ENCODE measurements around the gene PROKR2. TPM values are rescaled to one million over a fixed set of nuclear protein-coding genes. Genes with fewer than 3 reads are reported as not detected.

PROKR2 gene
- total and polyA plus RNA-seq, 4 donors = not detected

DNA sequence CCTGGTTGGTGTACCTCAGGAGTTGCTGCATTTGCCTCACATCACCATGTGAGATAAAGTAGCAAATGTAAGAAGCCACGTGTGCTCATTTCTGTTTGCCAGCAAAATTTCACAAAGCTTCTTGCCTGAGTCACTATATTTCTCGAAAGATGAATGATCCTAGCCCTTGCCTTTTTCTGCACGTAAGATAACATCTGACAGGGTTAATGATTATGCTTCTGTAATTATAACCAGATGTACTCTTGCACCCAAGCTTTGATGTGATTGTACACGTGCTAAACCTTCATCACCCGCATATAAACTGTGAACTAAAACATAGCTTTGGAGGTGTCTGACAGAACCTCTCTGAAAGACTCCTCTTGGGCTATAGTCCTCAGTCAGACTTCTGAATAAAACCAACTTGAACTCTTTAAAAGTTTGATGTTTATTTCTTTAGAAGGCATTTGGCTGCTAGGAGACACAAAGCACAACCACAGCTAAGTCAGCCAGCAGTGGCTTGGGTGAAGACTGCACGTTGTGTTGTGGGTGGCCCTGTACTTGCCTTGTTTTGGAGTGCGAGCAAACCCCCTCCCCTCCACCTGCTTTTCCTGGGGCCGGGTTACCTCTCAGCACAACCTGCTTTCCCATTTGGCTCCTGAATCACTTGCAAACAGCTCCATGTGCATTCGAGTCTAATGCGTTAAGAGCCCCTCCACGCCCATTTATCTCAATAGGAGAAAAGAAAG lies 19.3 kb downstream of the PROKR2 start:
- no peaks in the 10 kb centered on the region for H3K4me1 ChIP-seq (ENCODE audit: control insufficient read depth in 4 of 4, insufficient read depth in 4 of 4, low read length in 3 of 4)
- H3K4me3 ChIP-seq (ENCODE audit: low read depth in 1 of 3, low read length in 3 of 3) = no peak overlapping the region
- no peak overlapping the region for H3K27ac ChIP-seq (ENCODE audit: low read depth in 1 of 2, low read length in 2 of 2)
- H3K9ac ChIP-seq (ENCODE audit: low read depth in 1 of 2, low read length in 2 of 2) = no peak overlapping the region
- WGBS = 34% methylated on average over 11 of the region's 11 CpGs
- no peak for DNase-seq (ENCODE audit: low spot score)
- no peaks in the 10 kb centered on the region for H3K36me3 ChIP-seq (ENCODE audit: control insufficient read depth in 4 of 4, insufficient read depth in 3 of 4, low read depth in 1 of 4, low read length in 3 of 4)
- H3K27me3 ChIP-seq (ENCODE audit: control insufficient read depth in 4 of 4, insufficient read depth in 4 of 4, low read length in 3 of 4) = peaks cover 0 to 4% (median 1%) of the 10 kb centered on the region in 4 donors
- TF ChIP-seq TAF1 (conservative IDR thresholded peaks at IDR 0.05) = no peak
- no peak for TF ChIP-seq HNF4G (IDR thresholded peaks at IDR 0.05)
- no peak for TF ChIP-seq RAD21 (IDR thresholded peaks at IDR 0.05)
- peaks cover 0 to 8% (median under 1%) of the 10 kb centered on the region in 4 donors for H3K9me3 ChIP-seq (ENCODE audit: control insufficient read depth in 4 of 4, low read length in 3 of 4)

DNA sequence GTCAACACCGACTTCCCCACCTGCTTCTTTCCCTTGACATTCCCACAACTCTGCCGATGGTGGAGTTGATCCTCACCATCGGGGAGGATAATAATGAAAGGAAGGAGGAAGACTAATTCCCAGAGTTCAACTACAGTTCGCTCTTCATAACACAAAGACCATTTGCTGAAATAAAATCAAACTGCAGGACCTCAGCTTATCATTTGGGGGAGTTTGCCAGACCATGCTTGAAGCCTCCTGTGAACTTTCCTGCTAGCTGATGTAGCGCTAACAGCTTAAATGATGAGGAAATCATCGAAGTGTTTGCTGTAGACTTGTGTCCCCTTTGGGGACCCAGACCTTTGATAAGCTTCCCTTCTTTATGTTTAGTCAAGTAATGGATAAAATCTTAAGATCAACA lies 26.2 kb downstream of the PROKR2 start:
- DNase-seq (ENCODE audit: low spot score) = no peak
- Histone ChIP-seq H3K4me1 (ENCODE audit: control insufficient read depth in 4 of 4, insufficient read depth in 4 of 4, low read length in 3 of 4) (no peaks in the 10 kb centered on the region), H3K27me3 (ENCODE audit: control insufficient read depth in 4 of 4, insufficient read depth in 4 of 4, low read length in 3 of 4) (peaks cover 0 to 6% (median 3%) of the 10 kb centered on the region in 4 donors), H3K27ac (ENCODE audit: low read depth in 1 of 2, low read length in 2 of 2) (no peak overlapping the region), H3K36me3 (ENCODE audit: control insufficient read depth in 4 of 4, insufficient read depth in 3 of 4, low read depth in 1 of 4, low read length in 3 of 4) (no peaks in the 10 kb centered on the region), H3K9me3 (ENCODE audit: control insufficient read depth in 4 of 4, low read length in 3 of 4) (no peaks in the 10 kb centered on the region), H3K9ac (ENCODE audit: low read depth in 1 of 2, low read length in 2 of 2) (no peak overlapping the region), H3K4me3 (ENCODE audit: low read depth in 1 of 3, low read length in 3 of 3) (no peak overlapping the region)
- TF ChIP-seq YY1 (IDR thresholded peaks at IDR 0.05) (no peak), GABPA (IDR thresholded peaks at IDR 0.05 in 1 of 2, conservative IDR thresholded peaks at IDR 0.05 in 1 of 2) (no peak), SP1 (IDR thresholded peaks at IDR 0.05) (no peak), NR2F2 (IDR thresholded peaks at IDR 0.05) (no peak), TAF1 (conservative IDR thresholded peaks at IDR 0.05) (no peak), FOXA1 (IDR thresholded peaks at IDR 0.05) (no peak), HNF4A (conservative IDR thresholded peaks at IDR 0.05) (no peak), JUND (IDR thresholded peaks at IDR 0.05) (no peak)
- TF ChIP-seq, protein P1, sequence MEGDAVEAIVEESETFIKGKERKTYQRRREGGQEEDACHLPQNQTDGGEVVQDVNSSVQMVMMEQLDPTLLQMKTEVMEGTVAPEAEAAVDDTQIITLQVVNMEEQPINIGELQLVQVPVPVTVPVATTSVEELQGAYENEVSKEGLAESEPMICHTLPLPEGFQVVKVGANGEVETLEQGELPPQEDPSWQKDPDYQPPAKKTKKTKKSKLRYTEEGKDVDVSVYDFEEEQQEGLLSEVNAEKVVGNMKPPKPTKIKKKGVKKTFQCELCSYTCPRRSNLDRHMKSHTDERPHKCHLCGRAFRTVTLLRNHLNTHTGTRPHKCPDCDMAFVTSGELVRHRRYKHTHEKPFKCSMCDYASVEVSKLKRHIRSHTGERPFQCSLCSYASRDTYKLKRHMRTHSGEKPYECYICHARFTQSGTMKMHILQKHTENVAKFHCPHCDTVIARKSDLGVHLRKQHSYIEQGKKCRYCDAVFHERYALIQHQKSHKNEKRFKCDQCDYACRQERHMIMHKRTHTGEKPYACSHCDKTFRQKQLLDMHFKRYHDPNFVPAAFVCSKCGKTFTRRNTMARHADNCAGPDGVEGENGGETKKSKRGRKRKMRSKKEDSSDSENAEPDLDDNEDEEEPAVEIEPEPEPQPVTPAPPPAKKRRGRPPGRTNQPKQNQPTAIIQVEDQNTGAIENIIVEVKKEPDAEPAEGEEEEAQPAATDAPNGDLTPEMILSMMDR (IDR thresholded peaks at IDR 0.05; ENCODE audit: low read depth, low read length, missing input control) = no peak
- 79% methylated on average over 6 of the region's 6 CpGs for whole genome bisulfite sequencing

DNA sequence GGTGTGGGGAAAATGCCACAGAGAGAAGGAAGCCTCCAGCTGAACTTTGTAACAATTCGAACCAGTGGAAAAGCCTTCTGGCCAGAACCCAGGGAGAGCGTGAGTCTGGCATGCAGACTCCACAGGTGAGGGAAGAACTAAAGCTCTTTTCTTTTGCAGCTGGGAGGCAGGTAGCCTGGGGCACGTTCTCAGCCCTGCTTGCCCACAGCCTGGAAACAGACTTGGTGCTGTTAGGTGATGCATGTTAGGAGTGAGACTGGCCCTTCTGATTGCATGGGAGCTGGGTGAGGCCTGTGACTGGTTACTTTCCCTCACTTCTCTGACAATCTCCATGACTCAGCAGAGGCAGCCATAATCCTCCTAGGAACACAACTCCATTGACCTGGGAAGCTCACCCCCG lies 34.2 kb downstream of the PROKR2 start:
- WGBS = 66% methylated on average over 4 of the region's 4 CpGs
- H3K27me3 ChIP-seq (ENCODE audit: control insufficient read depth in 4 of 4, insufficient read depth in 4 of 4, low read length in 3 of 4) = peaks cover 0 to 5% (median 0%) of the 10 kb centered on the region in 4 donors

DNA sequence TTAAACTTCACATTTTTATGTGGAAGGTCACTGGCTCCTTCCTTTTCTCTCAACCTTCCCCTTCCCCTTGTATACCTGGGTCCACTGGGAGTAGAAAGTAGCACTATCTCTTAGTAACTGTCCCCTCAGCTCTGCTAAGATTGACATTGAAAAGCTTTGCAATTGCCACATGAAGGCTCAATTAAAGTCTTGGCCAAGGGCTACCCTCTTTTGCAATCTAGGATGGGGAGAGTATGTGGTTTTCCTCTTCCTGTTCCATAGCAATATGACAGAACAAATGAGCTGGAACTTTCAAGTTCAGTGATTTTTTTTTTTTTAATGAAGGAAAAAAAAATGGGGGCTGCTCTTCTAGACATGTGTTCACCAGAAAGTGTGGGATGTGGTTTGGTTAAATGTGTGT lies 37.1 kb downstream of the PROKR2 start:
- H3K4me1 ChIP-seq (ENCODE audit: control insufficient read depth in 4 of 4, insufficient read depth in 4 of 4, low read length in 3 of 4) = no peaks in the 10 kb centered on the region
- no peak overlapping the region for H3K9ac ChIP-seq (ENCODE audit: low read depth in 1 of 2, low read length in 2 of 2)
- DNase-seq (ENCODE audit: low spot score) = no peak
- TF ChIP-seq, protein P2, sequence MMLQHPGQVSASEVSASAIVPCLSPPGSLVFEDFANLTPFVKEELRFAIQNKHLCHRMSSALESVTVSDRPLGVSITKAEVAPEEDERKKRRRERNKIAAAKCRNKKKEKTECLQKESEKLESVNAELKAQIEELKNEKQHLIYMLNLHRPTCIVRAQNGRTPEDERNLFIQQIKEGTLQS (IDR thresholded peaks at IDR 0.05) = no peak
- TF ChIP-seq, protein P3, sequence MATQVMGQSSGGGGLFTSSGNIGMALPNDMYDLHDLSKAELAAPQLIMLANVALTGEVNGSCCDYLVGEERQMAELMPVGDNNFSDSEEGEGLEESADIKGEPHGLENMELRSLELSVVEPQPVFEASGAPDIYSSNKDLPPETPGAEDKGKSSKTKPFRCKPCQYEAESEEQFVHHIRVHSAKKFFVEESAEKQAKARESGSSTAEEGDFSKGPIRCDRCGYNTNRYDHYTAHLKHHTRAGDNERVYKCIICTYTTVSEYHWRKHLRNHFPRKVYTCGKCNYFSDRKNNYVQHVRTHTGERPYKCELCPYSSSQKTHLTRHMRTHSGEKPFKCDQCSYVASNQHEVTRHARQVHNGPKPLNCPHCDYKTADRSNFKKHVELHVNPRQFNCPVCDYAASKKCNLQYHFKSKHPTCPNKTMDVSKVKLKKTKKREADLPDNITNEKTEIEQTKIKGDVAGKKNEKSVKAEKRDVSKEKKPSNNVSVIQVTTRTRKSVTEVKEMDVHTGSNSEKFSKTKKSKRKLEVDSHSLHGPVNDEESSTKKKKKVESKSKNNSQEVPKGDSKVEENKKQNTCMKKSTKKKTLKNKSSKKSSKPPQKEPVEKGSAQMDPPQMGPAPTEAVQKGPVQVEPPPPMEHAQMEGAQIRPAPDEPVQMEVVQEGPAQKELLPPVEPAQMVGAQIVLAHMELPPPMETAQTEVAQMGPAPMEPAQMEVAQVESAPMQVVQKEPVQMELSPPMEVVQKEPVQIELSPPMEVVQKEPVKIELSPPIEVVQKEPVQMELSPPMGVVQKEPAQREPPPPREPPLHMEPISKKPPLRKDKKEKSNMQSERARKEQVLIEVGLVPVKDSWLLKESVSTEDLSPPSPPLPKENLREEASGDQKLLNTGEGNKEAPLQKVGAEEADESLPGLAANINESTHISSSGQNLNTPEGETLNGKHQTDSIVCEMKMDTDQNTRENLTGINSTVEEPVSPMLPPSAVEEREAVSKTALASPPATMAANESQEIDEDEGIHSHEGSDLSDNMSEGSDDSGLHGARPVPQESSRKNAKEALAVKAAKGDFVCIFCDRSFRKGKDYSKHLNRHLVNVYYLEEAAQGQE (IDR thresholded peaks at IDR 0.05) = no peak
- TF ChIP-seq FOXA1 (IDR thresholded peaks at IDR 0.05) = no peak
- TF ChIP-seq TAF1 (conservative IDR thresholded peaks at IDR 0.05) = no peak
- peaks cover 0 to 10% (median 0%) of the 10 kb centered on the region in 4 donors for H3K27me3 ChIP-seq (ENCODE audit: control insufficient read depth in 4 of 4, insufficient read depth in 4 of 4, low read length in 3 of 4)
- H3K4me3 ChIP-seq (ENCODE audit: low read depth in 1 of 3, low read length in 3 of 3) = no peak overlapping the region
- no peaks in the 10 kb centered on the region for H3K36me3 ChIP-seq (ENCODE audit: control insufficient read depth in 4 of 4, insufficient read depth in 3 of 4, low read depth in 1 of 4, low read length in 3 of 4)
- no peak overlapping the region for H3K27ac ChIP-seq (ENCODE audit: low read depth in 1 of 2, low read length in 2 of 2)
- peaks cover 0 to 3% (median 0%) of the 10 kb centered on the region in 4 donors for H3K9me3 ChIP-seq (ENCODE audit: control insufficient read depth in 4 of 4, low read length in 3 of 4)

More for the DNA sequence above, 34.2 kb downstream of the PROKR2 start:
- DNase-seq (ENCODE audit: low spot score) = no peak
- TF ChIP-seq YY1 (IDR thresholded peaks at IDR 0.05) = no peak
- no peak for TF ChIP-seq JUND (IDR thresholded peaks at IDR 0.05)
- no peak for TF ChIP-seq TAF1 (conservative IDR thresholded peaks at IDR 0.05)
- no peak for TF ChIP-seq FOXA2 (IDR thresholded peaks at IDR 0.05)
- TF ChIP-seq GABPA (IDR thresholded peaks at IDR 0.05 in 1 of 2, conservative IDR thresholded peaks at IDR 0.05 in 1 of 2) = no peak
- H3K9ac ChIP-seq (ENCODE audit: low read depth in 1 of 2, low read length in 2 of 2) = no peak overlapping the region
- no peaks in the 10 kb centered on the region for H3K4me1 ChIP-seq (ENCODE audit: control insufficient read depth in 4 of 4, insufficient read depth in 4 of 4, low read length in 3 of 4)
- H3K4me3 ChIP-seq (ENCODE audit: low read depth in 1 of 3, low read length in 3 of 3) = no peak overlapping the region
- no peak overlapping the region for H3K27ac ChIP-seq (ENCODE audit: low read depth in 1 of 2, low read length in 2 of 2)
- H3K9me3 ChIP-seq (ENCODE audit: control insufficient read depth in 4 of 4, low read length in 3 of 4) = peaks cover 0 to 3% (median 0%) of the 10 kb centered on the region in 4 donors
- H3K36me3 ChIP-seq (ENCODE audit: control insufficient read depth in 4 of 4, insufficient read depth in 3 of 4, low read depth in 1 of 4, low read length in 3 of 4) = no peaks in the 10 kb centered on the region

All from liver (tissue), 9 donors.